Activated naive CD8-positive, alpha-beta T cell (primary cell): ENCODE results near the gene RIOK2.
"Not testable (repeated sequence)": the region's sequence is repeated elsewhere in the genome, so short reads cannot be mapped to it uniquely, and the experiment has no call there.

Experiments
- H3K27ac Mint-ChIP-seq: one replicate; pipeline ENCODE4 v1.8.0; 2021; ENCODE audit warnings: mixed read lengths
- H3K27me3 Mint-ChIP-seq: one replicate; pipeline ENCODE4 v1.8.0; 2021; ENCODE audit warnings: mixed read lengths
- H3K36me3 Mint-ChIP-seq: one replicate; pipeline ENCODE4 v1.8.0; 2021; ENCODE audit warnings: mixed read lengths
- H3K4me1 Mint-ChIP-seq: one replicate; pipeline ENCODE4 v1.8.0; 2021; ENCODE audit warnings: low read depth, mixed read lengths
- H3K4me3 Mint-ChIP-seq: one replicate; pipeline ENCODE4 v1.8.0; 2021; ENCODE audit warnings: mild to moderate bottlenecking, mixed read lengths
- H3K9me3 Mint-ChIP-seq: one replicate; pipeline ENCODE4 v1.8.0; 2021; ENCODE audit warnings: low read depth, mixed read lengths

RIOK2 gene

GRCh38 chr5:97149709-97150108 lies 33.3 kb downstream of the RIOK2 start:
- H3K4me1 Mint-ChIP-seq = no peaks in the 10 kb centered on the region
- H3K27ac Mint-ChIP-seq = no peak overlapping the region
- no peaks in the 10 kb centered on the region for H3K27me3 Mint-ChIP-seq
- H3K4me3 Mint-ChIP-seq = no peak overlapping the region
- no peaks in the 10 kb centered on the region for H3K9me3 Mint-ChIP-seq
- H3K36me3 Mint-ChIP-seq = no peaks in the 10 kb centered on the region

GRCh38 chr5:97148288-97148687 lies 34.8 kb downstream of the RIOK2 start:
- Mint-ChIP-seq H3K36me3 (no peaks in the 10 kb centered on the region), H3K4me1 (no peaks in the 10 kb centered on the region), H3K9me3 (no peaks in the 10 kb centered on the region), H3K27me3 (no peaks in the 10 kb centered on the region), H3K27ac (no peak overlapping the region), H3K4me3 (no peak overlapping the region)

DNA sequence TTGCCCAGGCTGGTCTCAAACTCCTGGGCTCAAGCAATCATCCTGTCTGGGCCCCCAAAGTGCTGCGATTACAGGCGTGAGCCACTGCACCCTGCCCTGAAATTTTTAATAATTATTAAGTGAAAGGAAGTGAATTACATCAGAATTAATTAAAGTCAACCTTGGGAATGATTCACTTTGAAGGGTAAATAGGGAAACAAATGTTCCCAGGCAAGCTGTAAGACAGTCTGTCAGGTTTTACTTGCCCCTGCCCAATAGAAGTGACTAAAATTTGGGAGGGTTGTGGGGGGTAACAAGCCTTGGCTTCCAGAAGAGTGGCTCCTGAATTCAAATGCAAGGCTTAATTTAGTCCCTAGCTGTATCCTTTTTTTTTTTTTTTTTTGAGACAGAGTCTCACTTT lies 39.3 kb downstream of the RIOK2 start:
- no peaks in the 10 kb centered on the region for H3K9me3 Mint-ChIP-seq
- H3K4me1 Mint-ChIP-seq = no peaks in the 10 kb centered on the region
- H3K36me3 Mint-ChIP-seq = no peaks in the 10 kb centered on the region
- peaks cover 2% of the 10 kb centered on the region for H3K27me3 Mint-ChIP-seq
- H3K4me3 Mint-ChIP-seq = no peak overlapping the region
- no peak overlapping the region for H3K27ac Mint-ChIP-seq

DNA sequence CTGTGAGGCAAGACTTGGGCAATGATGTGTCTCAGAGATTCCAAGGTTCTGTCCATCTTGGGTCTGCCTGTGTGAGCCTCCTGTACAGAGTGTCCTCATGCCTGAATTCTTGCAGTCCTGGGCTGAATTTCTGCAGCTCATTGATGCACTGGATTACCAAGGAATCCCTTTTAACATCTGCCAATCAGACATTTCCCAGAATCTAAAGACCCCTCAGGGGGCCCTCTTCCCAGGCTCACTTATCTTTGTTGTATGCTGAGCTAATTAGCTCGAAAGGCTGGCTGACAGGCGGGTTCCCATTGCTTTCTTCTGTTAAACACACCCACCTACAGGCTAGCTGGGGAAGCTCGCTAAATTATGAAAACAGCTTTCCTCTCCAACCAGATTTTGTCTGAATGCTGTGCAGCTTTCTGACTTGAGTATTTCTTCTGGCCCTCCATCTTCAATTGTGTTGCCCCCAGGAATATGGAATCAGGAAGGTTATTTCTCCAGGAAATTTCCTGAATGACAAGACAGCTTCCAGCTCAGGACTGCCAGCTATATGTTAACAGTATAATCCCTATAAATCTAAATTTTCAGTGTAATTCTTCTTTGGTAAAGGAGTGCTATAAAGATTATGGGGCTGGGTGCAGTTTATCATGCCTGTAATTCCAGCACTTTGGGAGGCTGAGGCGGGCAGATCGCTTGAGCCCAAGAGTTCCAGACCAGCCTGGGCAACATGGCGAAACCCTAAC lies 40.4 kb downstream of the RIOK2 start, which contains the start of gene LIX1:
Gene LIX1 (minus strand): TSS at position 91 of the 734 bp plus-strand sequence. CDS start 35 bp downstream, at position 56.
- Mint-ChIP-seq H3K36me3 (no peaks in the 10 kb centered on the region), H3K4me3 (no peak within 1 kb of the TSS), H3K27me3 (peaks cover 2% of the 10 kb centered on the region), H3K9me3 (no peaks in the 10 kb centered on the region), H3K27ac (no peak within 1 kb of the TSS), H3K4me1 (no peaks in the 10 kb centered on the region)

DNA sequence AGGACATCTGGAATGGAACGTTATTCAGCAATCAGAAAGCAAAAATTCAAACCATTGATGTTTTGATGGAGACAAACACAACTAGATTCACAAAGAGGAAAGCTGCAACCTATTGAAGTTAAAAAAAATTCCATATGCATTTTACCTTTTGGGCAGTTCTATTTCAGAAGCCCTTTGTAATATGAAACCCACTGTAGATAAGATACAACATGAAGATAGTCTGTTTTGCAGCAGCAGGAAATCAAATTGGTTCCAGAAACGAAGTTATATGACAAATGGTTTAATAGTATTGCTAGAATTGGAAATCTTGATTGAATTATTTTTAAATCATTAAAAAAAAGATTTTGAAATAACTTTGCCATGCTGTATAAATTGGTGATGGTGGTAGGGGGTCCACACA lies 41.5 kb downstream of the RIOK2 start:
- no peaks in the 10 kb centered on the region for H3K9me3 Mint-ChIP-seq
- H3K27ac Mint-ChIP-seq = no peak overlapping the region
- no peaks in the 10 kb centered on the region for H3K36me3 Mint-ChIP-seq
- peaks cover 2% of the 10 kb centered on the region for H3K27me3 Mint-ChIP-seq
- H3K4me1 Mint-ChIP-seq = no peaks in the 10 kb centered on the region
- no peak overlapping the region for H3K4me3 Mint-ChIP-seq

- H3K36me3 Mint-ChIP-seq = no peaks in the 10 kb centered on the region
- no peaks in the 10 kb centered on the region for H3K4me1 Mint-ChIP-seq
- H3K27ac Mint-ChIP-seq = no peak overlapping the region
- no peaks in the 10 kb centered on the region for H3K9me3 Mint-ChIP-seq
- no peak overlapping the region for H3K4me3 Mint-ChIP-seq
- H3K27me3 Mint-ChIP-seq = peaks cover 2% of the 10 kb centered on the region
These were observed 42.0 kb downstream of the RIOK2 start for GRCh38 chr5:97141031-97141430.

GRCh38 chr5:97140250-97140649 lies 42.8 kb downstream of the RIOK2 start:
- H3K36me3 Mint-ChIP-seq, H3K27ac Mint-ChIP-seq, H3K4me1 Mint-ChIP-seq, H3K27me3 Mint-ChIP-seq, H3K4me3 Mint-ChIP-seq, H3K9me3 Mint-ChIP-seq: not testable (repeated sequence)

GRCh38 chr5:97136475-97136874 lies 46.6 kb downstream of the RIOK2 start:
- Mint-ChIP-seq H3K27ac (no peak overlapping the region), H3K9me3 (no peaks in the 10 kb centered on the region), H3K27me3 (peaks cover 2% of the 10 kb centered on the region), H3K36me3 (no peaks in the 10 kb centered on the region), H3K4me3 (no peak overlapping the region), H3K4me1 (peaks cover 6% of the 10 kb centered on the region)

GRCh38 chr5:97135868-97136267 lies 47.2 kb downstream of the RIOK2 start:
- Mint-ChIP-seq H3K36me3 (no peaks in the 10 kb centered on the region), H3K27me3 (peaks cover 2% of the 10 kb centered on the region), H3K4me1 (peaks cover 6% of the 10 kb centered on the region)

DNA sequence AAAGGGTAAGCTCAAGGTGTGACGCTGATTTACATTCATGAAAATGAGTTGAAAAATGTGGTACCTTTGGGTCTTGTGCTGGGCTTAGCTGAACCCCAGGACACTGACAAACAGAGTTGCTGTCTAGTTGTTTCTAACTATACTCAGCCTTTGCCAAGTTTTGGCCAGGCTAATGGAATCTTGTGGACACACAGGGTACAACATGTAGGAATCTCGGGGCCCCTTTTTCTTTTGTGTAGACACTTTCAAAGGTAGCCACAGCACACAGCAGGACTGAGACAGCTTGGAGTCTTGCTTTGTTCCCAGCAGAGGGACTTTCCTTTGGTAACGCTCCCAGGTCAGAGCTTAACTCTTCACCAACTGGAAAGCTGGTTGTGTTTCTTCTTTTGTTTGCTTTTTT lies 48.4 kb downstream of the RIOK2 start:
- no peaks in the 10 kb centered on the region for H3K36me3 Mint-ChIP-seq
- H3K9me3 Mint-ChIP-seq = no peaks in the 10 kb centered on the region
- H3K4me3 Mint-ChIP-seq = no peak overlapping the region
- H3K27me3 Mint-ChIP-seq = peaks cover 2% of the 10 kb centered on the region
- H3K4me1 Mint-ChIP-seq = peaks cover 6% of the 10 kb centered on the region
- no peak overlapping the region for H3K27ac Mint-ChIP-seq

More at GRCh38 chr5:97135868-97136267, 47.2 kb downstream of the RIOK2 start:
- no peak overlapping the region for H3K27ac Mint-ChIP-seq
- no peak overlapping the region for H3K4me3 Mint-ChIP-seq
- H3K9me3 Mint-ChIP-seq = no peaks in the 10 kb centered on the region

DNA sequence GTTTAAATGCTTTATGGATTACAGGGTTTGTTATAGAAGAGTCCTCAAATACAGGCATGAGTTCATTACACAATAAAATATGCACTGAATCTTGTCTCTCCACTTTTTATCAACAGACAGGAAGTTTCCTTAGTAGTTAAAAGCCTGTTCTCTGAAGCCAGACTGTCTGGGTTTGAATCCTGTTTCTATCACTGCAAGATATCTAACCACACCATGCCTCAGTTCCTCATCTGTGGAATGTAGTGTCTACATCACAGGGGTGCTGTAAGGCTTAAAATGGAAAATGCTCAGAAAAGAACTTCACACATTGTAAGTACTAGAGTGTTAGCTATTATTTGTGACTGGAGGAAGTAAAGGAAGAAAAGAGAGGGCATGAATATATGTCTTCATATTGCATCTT lies 49.9 kb downstream of the RIOK2 start:
- Mint-ChIP-seq H3K4me1 (peaks cover 6% of the 10 kb centered on the region), H3K27ac (no peak overlapping the region), H3K36me3 (no peaks in the 10 kb centered on the region), H3K4me3 (no peak overlapping the region), H3K27me3 (peaks cover 2% of the 10 kb centered on the region), H3K9me3 (no peaks in the 10 kb centered on the region)

- Mint-ChIP-seq H3K27ac (no peak overlapping the region), H3K4me3 (no peak overlapping the region), H3K36me3 (no peaks in the 10 kb centered on the region), H3K4me1 (peaks cover 6% of the 10 kb centered on the region), H3K27me3 (peaks cover 2% of the 10 kb centered on the region), H3K9me3 (no peaks in the 10 kb centered on the region)
These were observed 51.1 kb downstream of the RIOK2 start for GRCh38 chr5:97131921-97132320.

DNA sequence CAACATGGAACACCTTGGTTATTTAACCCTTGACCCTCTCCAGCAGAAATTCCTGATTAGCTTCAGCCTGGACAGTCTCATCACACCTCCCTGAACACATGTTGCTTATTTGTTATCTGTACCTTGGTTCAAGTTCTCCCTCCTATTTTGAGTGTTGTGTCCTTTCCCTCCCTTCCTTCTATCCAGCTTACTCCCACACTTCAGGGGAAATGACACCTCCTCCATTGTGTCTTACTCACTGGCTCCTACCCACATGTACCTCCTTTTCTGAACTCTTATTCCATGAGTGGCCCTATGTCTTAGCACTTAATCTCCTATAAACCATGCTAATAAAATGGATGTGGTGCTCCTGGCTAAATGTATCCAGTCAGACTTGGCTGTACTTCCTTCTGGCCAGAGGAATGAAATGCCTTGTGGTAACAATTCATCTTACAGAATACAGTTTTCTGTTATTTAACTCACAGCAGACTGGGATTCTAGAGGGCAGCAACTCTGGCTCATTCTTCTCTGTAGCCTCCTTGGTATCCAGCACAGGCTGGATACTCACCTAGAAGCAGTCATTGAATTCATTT lies 51.8 kb downstream of the RIOK2 start:
- H3K4me3 Mint-ChIP-seq = no peak overlapping the region
- H3K27me3 Mint-ChIP-seq = peaks cover 3% of the 10 kb centered on the region
- H3K36me3 Mint-ChIP-seq = no peaks in the 10 kb centered on the region
- H3K27ac Mint-ChIP-seq = no peak overlapping the region
- H3K9me3 Mint-ChIP-seq = no peaks in the 10 kb centered on the region
- peaks cover 6% of the 10 kb centered on the region for H3K4me1 Mint-ChIP-seq

GRCh38 chr5:97127727-97128126 lies 55.3 kb downstream of the RIOK2 start:
- H3K4me1 Mint-ChIP-seq = no peaks in the 10 kb centered on the region
- H3K36me3 Mint-ChIP-seq = no peaks in the 10 kb centered on the region
- peaks cover 4% of the 10 kb centered on the region for H3K27me3 Mint-ChIP-seq
- no peak overlapping the region for H3K27ac Mint-ChIP-seq
- no peaks in the 10 kb centered on the region for H3K9me3 Mint-ChIP-seq
- H3K4me3 Mint-ChIP-seq = no peak overlapping the region

DNA sequence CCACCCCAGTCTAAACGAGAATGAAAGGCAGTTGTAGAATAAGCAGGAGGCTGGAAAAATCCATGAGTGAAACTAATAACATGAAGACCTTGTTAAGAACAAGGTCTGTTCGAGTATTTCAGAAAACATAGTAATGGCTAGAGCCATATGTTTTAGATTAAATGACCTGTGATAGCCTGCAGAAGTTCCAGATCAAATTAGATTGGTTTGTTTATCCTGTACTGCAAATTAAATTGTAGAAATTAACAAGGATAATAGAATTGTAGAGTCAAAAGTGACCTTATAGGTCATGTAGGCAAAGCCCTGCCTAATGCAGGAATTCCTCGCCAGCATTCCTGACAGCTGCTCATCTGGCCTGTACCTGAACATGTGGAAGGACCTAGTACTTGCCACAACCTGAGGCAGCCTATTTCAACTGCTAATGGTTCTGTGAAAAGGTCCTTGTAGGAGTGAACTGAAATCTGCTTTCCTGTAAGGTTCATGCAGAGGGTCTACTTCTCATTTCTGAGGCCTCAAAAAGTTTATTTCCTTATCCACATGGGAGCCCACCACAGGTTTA lies 57.8 kb downstream of the RIOK2 start:
- Mint-ChIP-seq H3K4me3 (no peak overlapping the region), H3K36me3 (no peaks in the 10 kb centered on the region), H3K9me3 (no peaks in the 10 kb centered on the region), H3K27ac (no peak overlapping the region), H3K27me3 (peaks cover 4% of the 10 kb centered on the region), H3K4me1 (no peaks in the 10 kb centered on the region)
